ENCODE data around the gene GSAP.

GSAP gene

DNA sequence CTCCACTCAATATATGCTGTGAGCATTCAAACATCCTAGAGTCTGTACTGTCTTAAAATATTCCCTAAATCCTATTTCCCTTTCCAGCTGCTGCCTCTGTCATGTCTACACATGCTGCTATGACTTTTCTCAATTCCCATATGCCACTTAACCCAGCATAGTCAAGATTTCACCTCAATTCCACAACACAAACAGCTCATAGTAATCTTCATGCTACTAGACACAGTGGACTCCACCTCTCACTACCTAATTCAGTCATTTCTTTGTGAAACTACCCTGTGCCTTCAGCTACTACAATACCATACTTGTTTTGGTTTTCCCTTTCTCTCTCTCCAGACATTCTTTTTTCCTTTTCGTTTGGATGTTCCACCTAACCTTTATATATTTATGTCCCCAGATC is 45.5 kb downstream of the GSAP start:
- no peaks in the 10 kb centered on the region for H3K4me1 Mint-ChIP-seq (ENCODE audit: low read depth)
- H3K36me3 Mint-ChIP-seq (ENCODE audit: low read depth), result peaks cover 16% of the 10 kb centered on the region
- H3K27me3 Mint-ChIP-seq, result no peaks in the 10 kb centered on the region
- H3K27ac Mint-ChIP-seq, result no peak overlapping the region
- H3K9me3 Mint-ChIP-seq, result peaks cover 5% of the 10 kb centered on the region
- no peak overlapping the region for H3K4me3 Mint-ChIP-seq

DNA sequence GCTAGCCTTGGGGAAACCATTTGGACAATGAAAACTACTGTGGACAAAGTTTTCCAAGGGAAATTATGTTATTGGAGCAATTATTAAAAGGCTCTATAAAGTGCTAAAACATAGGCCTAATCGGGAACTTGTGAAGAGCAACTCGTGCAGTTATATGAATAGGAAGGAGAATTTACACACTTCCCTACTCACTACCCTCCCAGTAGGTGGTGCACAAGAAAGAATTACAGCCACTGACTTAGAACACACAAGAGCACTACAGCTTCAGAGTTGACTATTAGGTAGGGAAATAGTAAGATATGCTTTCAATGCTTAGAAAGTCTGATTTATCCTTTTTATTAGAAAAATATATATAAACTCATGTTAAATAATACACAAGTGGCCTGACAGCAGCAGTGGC is 47.2 kb downstream of the GSAP start:
- Mint-ChIP-seq H3K36me3 (ENCODE audit: low read depth) (peaks cover 10% of the 10 kb centered on the region), H3K9me3 (peaks cover 5% of the 10 kb centered on the region), H3K4me3 (no peak overlapping the region), H3K27me3 (no peaks in the 10 kb centered on the region), H3K4me1 (ENCODE audit: low read depth) (no peaks in the 10 kb centered on the region), H3K27ac (no peak overlapping the region)

DNA sequence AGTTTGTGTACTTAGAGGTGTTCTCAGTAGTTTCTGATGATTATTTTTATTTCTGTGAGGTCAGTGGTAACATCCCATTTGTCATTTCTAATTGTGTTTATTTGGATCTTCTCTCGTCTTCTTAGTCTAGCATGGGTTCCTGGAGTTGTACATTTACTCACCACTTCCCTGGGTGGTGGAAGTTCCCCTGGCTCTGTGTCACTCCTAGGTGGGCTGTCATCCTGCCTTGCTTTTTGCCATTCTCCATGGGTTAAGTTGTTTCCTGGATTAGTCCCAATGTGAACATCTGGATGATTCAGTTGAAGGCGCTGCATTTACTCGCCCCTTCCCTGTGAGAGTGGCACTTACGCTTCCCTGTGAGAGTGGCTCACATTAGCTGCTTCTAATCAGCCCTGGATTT is 48.2 kb downstream of the GSAP start:
- H3K36me3 Mint-ChIP-seq (ENCODE audit: low read depth), result peaks cover 10% of the 10 kb centered on the region
- H3K27me3 Mint-ChIP-seq, result no peaks in the 10 kb centered on the region
- no peaks in the 10 kb centered on the region for H3K4me1 Mint-ChIP-seq (ENCODE audit: low read depth)
- H3K9me3 Mint-ChIP-seq, result peaks cover 5% of the 10 kb centered on the region
- no peak overlapping the region for H3K27ac Mint-ChIP-seq
- no peak overlapping the region for H3K4me3 Mint-ChIP-seq

DNA sequence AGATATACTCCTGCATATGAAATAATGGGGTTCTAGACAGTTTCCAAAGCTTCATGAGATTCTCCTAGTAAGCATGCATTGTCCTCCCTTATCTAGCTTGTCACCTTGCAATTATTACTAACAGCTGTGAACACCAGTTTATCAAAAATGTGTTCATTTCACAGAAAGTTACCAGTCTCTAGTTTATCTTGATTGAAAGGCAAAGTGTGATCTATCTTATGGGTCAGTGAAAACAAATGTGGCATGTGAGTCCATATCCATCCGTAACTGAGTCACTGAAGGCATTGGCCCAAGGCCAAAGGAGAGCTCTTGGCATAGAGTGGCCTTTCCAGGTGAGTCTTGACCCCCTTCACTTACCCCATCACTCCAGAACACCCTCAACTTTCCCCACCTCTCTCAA is 53.2 kb downstream of the GSAP start:
- H3K36me3 Mint-ChIP-seq (ENCODE audit: low read depth), result peaks cover 8% of the 10 kb centered on the region
- no peak overlapping the region for H3K4me3 Mint-ChIP-seq
- no peaks in the 10 kb centered on the region for H3K27me3 Mint-ChIP-seq
- no peaks in the 10 kb centered on the region for H3K4me1 Mint-ChIP-seq (ENCODE audit: low read depth)
- peaks cover 5% of the 10 kb centered on the region for H3K9me3 Mint-ChIP-seq
- no peak overlapping the region for H3K27ac Mint-ChIP-seq

DNA sequence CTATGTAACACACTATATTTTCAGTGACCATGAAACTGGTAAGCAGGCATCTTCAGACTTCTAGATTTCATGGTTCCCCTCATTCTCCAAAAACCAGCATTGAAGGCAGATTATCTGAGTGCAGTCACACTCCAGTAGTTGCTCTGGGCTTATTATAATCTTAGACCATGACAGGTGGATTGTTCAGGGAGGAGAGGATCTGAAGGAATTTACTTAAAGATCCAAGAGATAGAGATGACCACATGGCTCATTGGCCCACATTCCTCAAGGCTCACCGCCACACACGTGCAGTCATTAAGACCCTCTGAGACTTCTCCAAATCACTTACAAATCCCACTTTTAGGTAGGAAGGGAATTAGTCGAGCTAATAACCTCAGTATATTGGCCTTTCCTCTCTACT is 55.2 kb downstream of the GSAP start:
- no peak overlapping the region for H3K4me3 Mint-ChIP-seq
- peaks cover 6% of the 10 kb centered on the region for H3K36me3 Mint-ChIP-seq (ENCODE audit: low read depth)
- no peaks in the 10 kb centered on the region for H3K9me3 Mint-ChIP-seq
- H3K27me3 Mint-ChIP-seq, result no peaks in the 10 kb centered on the region
- H3K27ac Mint-ChIP-seq, result no peak overlapping the region
- H3K4me1 Mint-ChIP-seq (ENCODE audit: low read depth), result no peaks in the 10 kb centered on the region

DNA sequence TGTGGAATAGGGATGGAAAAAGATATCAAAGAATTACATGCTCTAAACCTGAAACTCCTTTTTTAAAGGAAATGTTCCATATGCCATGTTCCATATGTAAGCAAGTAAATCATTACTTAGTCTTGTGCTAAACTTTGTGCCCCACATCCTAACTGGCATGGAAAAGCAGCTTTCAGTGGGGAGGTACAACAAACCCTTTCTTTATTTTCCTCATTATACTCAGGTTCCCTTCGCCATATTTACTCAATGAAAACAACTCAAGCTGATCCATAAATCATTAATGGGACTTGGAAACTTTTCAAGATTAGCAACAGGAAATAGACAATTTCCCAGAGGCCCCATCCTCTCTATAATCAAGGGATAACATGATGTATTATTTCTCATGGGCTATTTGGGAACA is 56.0 kb downstream of the GSAP start:
- Mint-ChIP-seq H3K27me3 (no peaks in the 10 kb centered on the region), H3K36me3 (ENCODE audit: low read depth) (peaks cover 8% of the 10 kb centered on the region), H3K27ac (no peak overlapping the region), H3K4me3 (no peak overlapping the region), H3K9me3 (no peaks in the 10 kb centered on the region), H3K4me1 (ENCODE audit: low read depth) (peaks cover 4% of the 10 kb centered on the region)

DNA sequence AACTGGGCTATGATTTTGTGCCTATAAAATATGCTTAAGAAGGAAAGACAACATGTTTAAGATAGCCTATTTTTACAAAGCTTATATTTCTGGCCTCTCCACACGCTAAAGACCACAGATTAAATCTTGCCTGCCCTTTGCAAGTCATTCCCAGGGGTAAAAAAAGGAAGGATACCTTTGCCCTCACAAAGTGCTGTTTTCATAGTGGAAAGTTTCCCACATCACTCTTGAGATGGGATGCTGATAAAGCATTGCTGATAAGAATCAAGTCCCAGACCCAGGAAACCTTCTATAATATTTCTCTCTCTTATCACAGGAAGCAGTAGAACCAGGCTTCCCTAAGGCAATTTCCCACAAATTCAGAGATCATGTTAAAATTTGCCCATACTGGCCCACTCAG is 56.5 kb downstream of the GSAP start:
- H3K4me3 Mint-ChIP-seq, result no peak overlapping the region

DNA sequence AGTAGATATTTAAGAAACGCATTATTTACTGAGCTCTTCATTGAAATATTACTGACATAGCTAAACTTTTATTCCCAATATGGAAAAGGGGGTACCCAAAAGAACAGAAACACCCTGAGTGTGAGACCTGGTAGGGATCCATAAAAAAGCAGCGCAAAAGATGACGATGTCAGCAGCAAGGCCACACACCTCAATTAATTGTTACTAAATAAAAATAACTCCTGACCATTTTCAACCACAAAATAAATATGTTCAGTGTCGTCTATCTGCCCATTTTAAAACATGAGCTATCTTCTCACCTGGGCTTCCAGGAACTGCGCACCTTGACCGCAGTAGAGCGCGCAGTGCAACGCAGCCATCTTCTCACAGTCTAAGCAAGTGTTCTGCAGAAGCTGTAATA is 61.2 kb downstream of the GSAP start:
- Mint-ChIP-seq H3K4me1 (ENCODE audit: low read depth) (peaks cover 49% of the 10 kb centered on the region), H3K4me3 (no peak overlapping the region), H3K9me3 (no peaks in the 10 kb centered on the region), H3K36me3 (ENCODE audit: low read depth) (peaks cover 13% of the 10 kb centered on the region), H3K27ac (no peak overlapping the region), H3K27me3 (no peaks in the 10 kb centered on the region)

More for the DNA sequence above, 56.5 kb downstream of the GSAP start:
- Mint-ChIP-seq H3K9me3 (no peaks in the 10 kb centered on the region), H3K4me1 (ENCODE audit: low read depth) (peaks cover 9% of the 10 kb centered on the region), H3K36me3 (ENCODE audit: low read depth) (peaks cover 13% of the 10 kb centered on the region), H3K27ac (no peak overlapping the region), H3K27me3 (no peaks in the 10 kb centered on the region)

DNA sequence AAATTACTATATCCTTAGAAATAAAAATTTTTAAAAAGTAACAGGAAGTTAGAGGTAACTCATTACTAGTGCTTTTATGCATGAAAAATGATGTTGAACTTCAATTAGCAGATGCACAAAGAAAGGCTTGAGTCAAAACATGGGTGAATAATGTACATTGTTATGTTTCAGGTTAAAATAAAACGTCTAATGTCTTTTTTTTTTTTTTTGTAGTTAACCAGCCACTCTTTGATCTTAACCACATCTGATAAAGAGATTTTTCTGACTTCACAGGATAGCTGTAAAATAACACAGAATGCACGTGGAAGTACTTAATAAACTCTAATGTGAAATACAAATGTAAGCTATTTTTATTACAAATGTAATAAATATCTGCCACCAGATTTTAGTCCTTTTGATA is 61.7 kb downstream of the GSAP start:
- no peak overlapping the region for H3K27ac Mint-ChIP-seq

DNA sequence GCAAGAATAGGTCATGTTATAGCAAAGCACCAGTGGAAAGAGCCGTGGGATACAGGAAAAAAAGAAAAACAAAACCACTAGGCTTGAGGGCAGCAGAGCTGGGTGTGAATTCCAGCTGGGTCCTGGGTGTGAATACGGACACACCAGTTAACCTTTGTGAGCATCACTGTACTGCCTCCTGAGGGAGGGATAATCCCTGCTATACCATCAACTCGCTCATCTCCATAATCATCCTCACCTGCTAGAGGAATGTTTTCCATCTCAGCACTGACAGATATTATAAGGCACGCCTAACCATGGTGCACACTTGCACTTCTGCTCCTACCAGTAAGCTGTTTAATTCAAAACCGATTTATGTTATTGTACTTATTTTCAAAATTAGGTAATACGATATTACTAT is 62.2 kb downstream of the GSAP start:
- Mint-ChIP-seq H3K4me3 (no peak overlapping the region), H3K27ac (no peak overlapping the region), H3K36me3 (ENCODE audit: low read depth) (peaks cover 13% of the 10 kb centered on the region), H3K9me3 (no peaks in the 10 kb centered on the region), H3K27me3 (no peaks in the 10 kb centered on the region), H3K4me1 (ENCODE audit: low read depth) (peaks cover 56% of the 10 kb centered on the region)

More for the DNA sequence above, 61.7 kb downstream of the GSAP start:
- H3K4me1 Mint-ChIP-seq (ENCODE audit: low read depth), result peaks cover 50% of the 10 kb centered on the region
- H3K4me3 Mint-ChIP-seq, result no peak overlapping the region
- H3K9me3 Mint-ChIP-seq, result no peaks in the 10 kb centered on the region
- no peaks in the 10 kb centered on the region for H3K27me3 Mint-ChIP-seq
- H3K36me3 Mint-ChIP-seq (ENCODE audit: low read depth), result peaks cover 13% of the 10 kb centered on the region

DNA sequence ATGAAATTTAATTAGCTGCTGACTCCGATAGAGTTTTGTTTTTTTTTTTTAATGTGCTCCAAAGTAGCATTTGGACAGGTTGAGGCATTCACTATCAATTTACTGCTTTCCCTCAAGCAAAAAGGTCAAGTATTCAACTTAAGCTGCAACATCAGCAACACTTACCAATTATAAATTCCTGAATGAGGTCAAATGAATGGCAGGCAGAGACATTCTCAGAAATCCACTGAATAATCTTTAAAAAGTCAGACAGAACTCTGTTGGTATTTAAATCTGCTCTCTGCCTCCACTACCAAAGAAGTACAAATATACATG is 62.8 kb downstream of the GSAP start:
- Mint-ChIP-seq H3K36me3 (ENCODE audit: low read depth) (peaks cover 13% of the 10 kb centered on the region), H3K9me3 (no peaks in the 10 kb centered on the region), H3K27me3 (no peaks in the 10 kb centered on the region), H3K4me1 (ENCODE audit: low read depth) (peaks cover 61% of the 10 kb centered on the region), H3K4me3 (peak overlapping the region; percentile 27), H3K27ac (peak overlapping the region; percentile 77)

DNA sequence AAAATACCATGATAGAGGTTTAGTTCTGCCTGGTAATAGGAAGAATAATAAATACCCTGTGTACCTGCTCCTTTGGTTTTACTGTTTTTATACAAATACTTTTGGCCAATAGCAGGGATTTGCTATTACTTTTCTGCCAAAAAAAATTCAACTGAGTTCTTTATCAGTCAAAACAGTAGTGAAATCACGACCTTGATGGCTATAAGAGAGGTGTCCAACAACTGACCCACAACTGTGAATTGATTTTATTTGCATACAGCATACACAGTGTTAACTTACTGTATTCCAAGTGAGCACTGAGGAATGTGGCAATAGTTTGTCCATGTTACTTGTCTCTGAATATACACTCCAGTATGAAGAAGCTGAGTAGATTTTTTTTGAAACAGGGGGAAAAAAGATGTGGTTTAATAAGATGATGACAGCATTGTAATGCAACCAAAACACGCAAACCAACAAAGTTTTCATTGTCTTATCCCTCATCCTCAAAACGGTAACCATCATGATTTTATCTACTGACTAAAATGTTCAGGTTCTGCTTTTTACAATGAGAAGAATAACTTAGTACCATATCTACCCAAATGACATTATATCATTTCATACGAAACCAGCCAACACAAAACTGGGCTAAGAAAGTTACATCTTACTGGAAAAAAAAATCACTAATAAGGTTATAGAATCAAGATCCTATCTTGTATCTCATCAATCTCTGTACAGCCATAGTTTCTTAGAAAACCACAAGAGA is 63.3 kb downstream of the GSAP start:
- H3K4me3 Mint-ChIP-seq, result peak overlapping the region; percentile 27
- H3K9me3 Mint-ChIP-seq, result no peaks in the 10 kb centered on the region

DNA sequence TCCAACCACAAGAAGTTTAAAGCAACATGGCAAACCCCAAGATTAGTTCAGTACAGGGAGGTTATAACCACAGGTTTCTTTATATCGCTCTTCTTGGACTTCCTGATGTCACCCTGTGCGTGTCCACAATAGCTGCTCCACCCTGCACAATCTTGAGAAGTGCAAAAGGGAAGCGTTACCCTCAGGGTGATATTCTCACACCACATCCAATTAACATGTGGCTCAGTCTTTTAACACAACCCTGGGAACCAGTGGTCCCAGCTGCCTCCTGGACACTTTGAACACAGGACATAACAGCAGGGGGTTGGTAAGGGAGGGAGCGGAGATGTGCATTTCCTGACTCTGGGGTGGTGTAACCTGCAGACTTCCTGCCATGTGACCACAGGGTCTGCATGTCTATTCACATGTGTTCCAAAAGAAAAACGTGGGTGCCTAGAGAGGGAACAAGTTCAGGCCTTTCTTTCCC is 64.6 kb downstream of the GSAP start:
- Mint-ChIP-seq H3K4me3 (peak overlapping the region; percentile 67), H3K9me3 (no peaks in the 10 kb centered on the region), H3K4me1 (ENCODE audit: low read depth) (peaks cover 65% of the 10 kb centered on the region), H3K27me3 (no peaks in the 10 kb centered on the region), H3K27ac (peak overlapping the region; percentile 91), H3K36me3 (ENCODE audit: low read depth) (peaks cover 7% of the 10 kb centered on the region)

More for the DNA sequence above, 63.3 kb downstream of the GSAP start:
- no peaks in the 10 kb centered on the region for H3K27me3 Mint-ChIP-seq
- peaks cover 13% of the 10 kb centered on the region for H3K36me3 Mint-ChIP-seq (ENCODE audit: low read depth)
- H3K27ac Mint-ChIP-seq, result peak overlapping the region; percentile 77
- peaks cover 65% of the 10 kb centered on the region for H3K4me1 Mint-ChIP-seq (ENCODE audit: low read depth)

DNA sequence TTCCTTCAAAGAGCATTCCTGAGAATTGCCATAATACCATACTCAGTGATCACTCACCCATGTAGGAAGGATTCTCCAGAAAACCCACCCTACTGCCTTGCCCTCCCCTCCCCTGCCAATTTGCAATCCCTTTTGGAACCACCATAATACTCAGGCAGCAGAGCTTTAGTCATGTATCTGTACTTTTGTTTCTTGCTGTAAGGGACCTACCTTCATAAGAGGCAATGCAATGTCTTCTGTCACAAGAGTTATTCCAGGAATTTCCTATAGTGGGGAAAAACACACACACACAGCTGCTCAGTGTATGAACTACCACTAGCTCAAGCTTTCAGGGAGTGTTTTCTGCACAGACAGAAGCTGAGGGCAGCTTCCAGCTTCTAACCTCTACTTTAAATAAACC is 67.0 kb downstream of the GSAP start:
- H3K4me3 Mint-ChIP-seq, result no peak overlapping the region

DNA sequence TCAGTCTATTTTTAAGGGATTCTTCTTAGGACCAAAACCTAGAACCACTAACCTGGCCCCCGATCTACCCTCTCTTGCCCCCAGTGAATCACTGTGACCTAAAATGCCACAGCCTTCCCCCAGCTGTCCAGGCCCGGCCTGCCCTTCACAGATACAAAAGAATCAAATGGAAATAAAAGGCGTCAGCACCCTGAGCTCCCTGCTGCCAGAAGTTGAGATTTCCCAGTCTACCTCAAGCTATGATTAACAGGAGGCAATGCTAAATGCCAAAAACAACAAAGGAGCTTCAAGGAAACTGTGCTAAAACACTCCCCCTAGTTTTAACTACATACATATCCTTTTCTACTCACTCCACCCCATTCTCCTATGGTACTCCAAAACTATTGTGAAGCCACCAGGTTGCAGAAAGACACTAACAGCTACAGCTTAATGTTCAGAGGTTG is 67.8 kb downstream of the GSAP start:
- Mint-ChIP-seq H3K27ac (no peak overlapping the region), H3K4me3 (no peak overlapping the region), H3K9me3 (no peaks in the 10 kb centered on the region), H3K27me3 (no peaks in the 10 kb centered on the region), H3K36me3 (ENCODE audit: low read depth) (no peaks in the 10 kb centered on the region), H3K4me1 (ENCODE audit: low read depth) (peaks cover 44% of the 10 kb centered on the region)

More for the DNA sequence above, 67.0 kb downstream of the GSAP start:
- Mint-ChIP-seq H3K27ac (no peak overlapping the region), H3K4me1 (ENCODE audit: low read depth) (peaks cover 51% of the 10 kb centered on the region), H3K36me3 (ENCODE audit: low read depth) (no peaks in the 10 kb centered on the region), H3K27me3 (no peaks in the 10 kb centered on the region), H3K9me3 (no peaks in the 10 kb centered on the region)

DNA sequence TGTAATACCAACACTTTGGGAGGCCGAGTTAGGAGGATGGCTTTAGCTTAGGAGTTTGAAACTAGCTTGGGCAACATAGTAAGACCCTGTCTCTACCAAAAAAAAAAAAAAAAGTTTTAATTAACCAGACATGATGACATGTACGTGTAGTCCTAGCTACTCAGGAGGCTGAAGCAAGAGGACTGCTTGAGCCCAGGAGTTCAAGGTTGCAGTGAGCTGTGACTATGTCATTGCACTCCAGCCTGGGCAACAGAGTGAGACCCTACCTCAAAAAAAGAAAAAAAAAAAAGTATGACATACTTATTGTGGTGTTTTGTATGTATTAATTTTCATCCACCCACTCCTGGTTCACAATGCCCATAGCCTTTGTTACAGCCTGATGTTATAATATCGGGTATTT is 69.7 kb downstream of the GSAP start:
- Mint-ChIP-seq H3K4me3 (no peak overlapping the region), H3K36me3 (ENCODE audit: low read depth) (no peaks in the 10 kb centered on the region), H3K4me1 (ENCODE audit: low read depth) (peaks cover 24% of the 10 kb centered on the region), H3K27ac (no peak overlapping the region), H3K9me3 (no peaks in the 10 kb centered on the region), H3K27me3 (no peaks in the 10 kb centered on the region)

Measured in stimulated activated naive CD8-positive, alpha-beta T cell treated with anti-CD3 and anti-CD28 coated beads, Interleukin-15, Interleukin-2, amounts not matched to agents 100 ng/mL and 50 ng/mL, for 24 hours (primary cell).